ENCODE results near the gene C10orf143. TPM values are rescaled to one million over a fixed set of nuclear protein-coding genes. Genes with fewer than 3 reads are reported as not detected.

C10orf143 gene
- total and polyA plus RNA-seq, 2 of the 8 experiments (the other 6 are each of a cell fraction or from before 2014, with no cell fraction given) = 1.6 to 2.0 TPM

- H3K4me3 ChIP-seq (ENCODE audit: extremely low read depth in 1 of 4, insufficient read depth in 2 of 4, low read depth in 3 of 4, low read length in 4 of 4) = no peak overlapping the region
- ChIA-PET POLR2A (ENCODE audit: partially characterized antibody) (no interaction called here), CTCF (ENCODE audit: partially characterized antibody) (interaction anchor here (0.7 kb wide), 1 partner anchor 152 kb away, joined by 3 read pairs; no protein-coding TSS in a partner anchor)
- H4K8ac ChIP-seq (ENCODE audit: extremely low read depth, insufficient read depth, low read length) = no peak overlapping the region
- FAIRE-seq = no peak
- H2AK5ac ChIP-seq (ENCODE audit: low read depth, low read length) = no peak overlapping the region
- H3K18ac ChIP-seq (ENCODE audit: extremely low read depth, low read length) = no peak overlapping the region
- TF ChIP-seq SP4 (IDR thresholded peaks at IDR 0.05; ENCODE audit: low read length) (no peak), CBX8 (IDR thresholded peaks at IDR 0.05; ENCODE audit: borderline replicate concordance, low read depth, low read length) (no peak), JUND (IDR thresholded peaks at IDR 0.05; ENCODE audit: low read length) (no peak; the same call in 1 of the 2 replicates), POU5F1 (IDR thresholded peaks at IDR 0.05; ENCODE audit: low read depth, low read length) (no peak), TEAD4 (IDR thresholded peaks at IDR 0.05; ENCODE audit: low read depth, low read length) (no peak), EGR1 (IDR thresholded peaks at IDR 0.05; ENCODE audit: borderline replicate concordance, low read depth, low read length) (no peak), ASH2L (IDR thresholded peaks at IDR 0.05; ENCODE audit: low read length) (no peak), JUN (IDR thresholded peaks at IDR 0.05; ENCODE audit: low read depth, low read length) (no peak), CHD2 (IDR thresholded peaks at IDR 0.05; ENCODE audit: low read length) (no peak)
- TF ChIP-seq, protein P1, sequence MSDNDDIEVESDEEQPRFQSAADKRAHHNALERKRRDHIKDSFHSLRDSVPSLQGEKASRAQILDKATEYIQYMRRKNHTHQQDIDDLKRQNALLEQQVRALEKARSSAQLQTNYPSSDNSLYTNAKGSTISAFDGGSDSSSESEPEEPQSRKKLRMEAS (IDR thresholded peaks at IDR 0.05) = no peak
- no peaks in the 10 kb centered on the region; a peak in 1 of 7 replicates for H3K27me3 ChIP-seq (replicated peaks in 1 of 4; ENCODE audit: control insufficient read depth in 3 of 4, extremely low read depth in 1 of 4, insufficient read depth in 3 of 4, low read length in 3 of 4)
- no peaks in the 10 kb centered on the region for H3K23me2 ChIP-seq (ENCODE audit: low read depth, low read length)
- DNase-seq (ENCODE audit: low read depth in 1 of 2, low spot score in 2 of 2) = peak in 1 of 2 experiments; percentile 13
- H3K4me2 ChIP-seq (ENCODE audit: insufficient read depth in 1 of 2, low read depth in 2 of 2, low read length in 2 of 2) = no peak overlapping the region
- no peaks in the 10 kb centered on the region; a peak in 1 of 7 replicates for H3K4me1 ChIP-seq (replicated peaks in 1 of 4; ENCODE audit: control insufficient read depth in 3 of 4, insufficient read depth in 4 of 4, low read length in 3 of 4)
- H4K5ac ChIP-seq (ENCODE audit: insufficient read length, low read depth, low read length) = no peak overlapping the region
- no peak overlapping the region for H4K91ac ChIP-seq (replicated peaks; ENCODE audit: insufficient read length, low read length)
- 82% methylated on average over 4 of the region's 5 CpGs; no CpG with 5 or more reads in 1 of the 2 experiments for WGBS, 2 experiments (ENCODE audit: extremely low coverage in 1 of 2, insufficient coverage in 1 of 2, insufficient read length in 1 of 2, insufficient replicate concordance in 2 of 2, low coverage in 1 of 2, low lambda C conversion rate in 2 of 2, missing lambda C conversion rate in 1 of 2)
- H2BK20ac ChIP-seq (ENCODE audit: low read length) = no peak overlapping the region
- H3K9ac ChIP-seq (replicated peaks in 1 of 4; ENCODE audit: extremely low read depth in 1 of 4, low read depth in 3 of 4, low read length in 3 of 4) = no peak overlapping the region
- no peaks in the 10 kb centered on the region for H3K36me3 ChIP-seq (ENCODE audit: control insufficient read depth in 2 of 4, insufficient read depth in 4 of 4, low read length in 3 of 4)
- H4K20me1 ChIP-seq (replicated peaks in 1 of 2; ENCODE audit: control insufficient read depth in 1 of 2, insufficient read depth in 2 of 2, low read length in 2 of 2) = no peaks in the 10 kb centered on the region
- no peak overlapping the region for H2BK12ac ChIP-seq (ENCODE audit: low read depth, low read length)
- H3K23ac ChIP-seq (ENCODE audit: insufficient read length) = no peak overlapping the region
- H3K79me1 ChIP-seq (ENCODE audit: low read depth, low read length) = no peaks in the 10 kb centered on the region
- no peak overlapping the region for H3K27ac ChIP-seq (ENCODE audit: low read depth, low read length)
- H2AFZ ChIP-seq (ENCODE audit: low read length) = no peak overlapping the region
- H3K79me2 ChIP-seq (ENCODE audit: control insufficient read depth in 1 of 2, insufficient read depth in 2 of 2, low read length in 2 of 2) = no peaks in the 10 kb centered on the region
- H2BK5ac ChIP-seq (ENCODE audit: low read depth, low read length) = no peak overlapping the region
- no peak overlapping the region for H2BK120ac ChIP-seq (replicated peaks; ENCODE audit: low read depth, low read length)
- H3K9me3 ChIP-seq (ENCODE audit: insufficient read depth in 2 of 2, low read depth in 1 of 2, low read length in 1 of 2) = no peaks in the 10 kb centered on the region
- no peak overlapping the region for H3K4ac ChIP-seq (replicated peaks; ENCODE audit: insufficient read length, low read depth, low read length)
- H3K14ac ChIP-seq (ENCODE audit: insufficient read length) = no peak overlapping the region
- no peak overlapping the region for H2BK15ac ChIP-seq (ENCODE audit: low read length)
- no peak overlapping the region for H3K56ac ChIP-seq (replicated peaks; ENCODE audit: insufficient read length, low read depth, low read length)
These were observed 92.4 kb downstream of the C10orf143 start for GRCh38 chr10:130018265-130018664.

Data from H1 (cell line).